K562 (cell line): ENCODE data around the gene ZRANB3. TPM values are rescaled to one million over a fixed set of nuclear protein-coding genes. Genes with fewer than 3 reads are reported as not detected.
A peak's percentile ranks its signal among the peaks of the same experiment; 100 is the strongest.

ENCODE experiments used
- CEBPB ChIP-seq: fragments of 450-650 bp; IDR thresholded peaks from 2 replicates; pipeline ENCODE4 v1.6.1; 2016; ENCODE audit warnings: missing genetic modification characterization, missing compliant biosample characterization
- ETV6 ChIP-seq, 3 experiments: fragments of 150-350 bp in 1 of 3; sonication (generic) in 1 of 3; formaldehyde crosslinking in 1 of 3; IDR thresholded peaks; 2 replicates each; pipeline versions ENCODE4 v1.6.1 to v1.8.0; 2014 to 2022; ENCODE audit warnings: borderline replicate concordance in 2 of 3, low read depth in 2 of 3, antibody characterized with exemption in 1 of 3, low read length in 1 of 3, mild to moderate bottlenecking in 1 of 3, missing genetic modification reagents in 1 of 3
- FOXJ2 ChIP-seq: fragments of 200-800 bp; sonication (Bioruptor generic); IDR thresholded peaks from 2 replicates; pipeline ENCODE4 v1.6.1; 2016; ENCODE audit warnings: missing genetic modification characterization, missing compliant biosample characterization
- LARP7 ChIP-seq: fragments of 450-650 bp; IDR thresholded peaks from 2 replicates; pipeline ENCODE4 v1.6.1; 2016
- POLR2AphosphoS5 ChIP-seq: IDR thresholded peaks from 2 replicates; pipeline ENCODE4 v1.6.1; 2011; ENCODE audit warnings: mild to moderate bottlenecking, low read depth, low read length, moderate library complexity; ENCODE audit not compliant: control insufficient read depth, insufficient read depth
- TAF7 ChIP-seq: fragments of 450-650 bp; IDR thresholded peaks from 2 replicates; pipeline ENCODE4 v1.6.1; 2016; ENCODE audit warnings: missing genetic modification characterization, missing compliant biosample characterization
- TAL1 ChIP-seq: fragments of 450-650 bp; IDR thresholded peaks from 2 replicates; pipeline ENCODE4 v1.6.1; 2016; ENCODE audit warnings: mild to moderate bottlenecking
- polyA plus RNA-seq, 8 experiments: library from polyadenylated mRNA; depleted of rRNA in 4 of 8; stranded (reverse) in 5 of 8; unstranded in 3 of 8; fragments of >200 nt; fragmentation: Nextera tagmentation in 2 of 8; fragmentation: Illumina TruSeq in 1 of 8; extraction: Ambion mirVana in 2 of 8; extraction: Trizol in 1 of 8; gene quantifications; 2 replicates each; pipeline versions ENCODE4 v1.2.1 to v1.2.3, GENCODE V29; 2011 to 2014; ENCODE audit warnings: inconsistent platforms in 1 of 8, missing spikeins in 1 of 8
- total RNA-seq, 7 experiments: library from RNA; depleted of rRNA in 6 of 7; stranded (reverse); fragments of >200 nt in 6 of 7; fragmentation: Illumina TruSeq in 2 of 7; extraction: Trizol in 2 of 7; gene quantifications; 2 replicates each; pipeline versions ENCODE4 v1.2.1 to v1.2.3, GENCODE V29; 2011 to 2021; ENCODE audit warnings: low replicate concordance in 1 of 7
- TF ChIP-seq, protein P1 (sequence below): fragments of 450-650 bp; IDR thresholded peaks from 2 replicates; pipeline ENCODE4 v1.6.1; 2016; ENCODE audit warnings: borderline replicate concordance
- TF ChIP-seq, protein P2 (sequence below): sonication (generic); formaldehyde crosslinking; IDR thresholded peaks from 2 replicates; pipeline ENCODE4 v1.8.1; 2023; ENCODE audit warnings: missing genetic modification reagents, mild to moderate bottlenecking, borderline replicate concordance
- TF ChIP-seq, protein P3 (sequence below): fragments of 250-450 bp; sonication (Bioruptor Pico); IDR thresholded peaks from 2 replicates; pipeline ENCODE4 v1.9.0; 2021; ENCODE audit warnings: mild to moderate bottlenecking
- TF ChIP-seq, protein P4 (sequence below): conservative IDR thresholded peaks from 2 replicates; pipeline ENCODE4 v1.6.1; 2011; ENCODE audit warnings: low read depth, mild to moderate bottlenecking, low read length; ENCODE audit not compliant: control insufficient read depth
- TF ChIP-seq, protein P5 (sequence below), 3 experiments: fragments of 200-800 bp in 1 of 3; fragments of 250-450 bp in 1 of 3; fragments of 450-650 bp in 1 of 3; sonication (Bioruptor Pico) in 1 of 3; sonication (Bioruptor generic) in 1 of 3; formaldehyde crosslinking in 1 of 3; IDR thresholded peaks; 2 replicates each; pipeline versions ENCODE4 v1.6.1 to v1.8.0; 2016 to 2022; ENCODE audit warnings: mild to moderate bottlenecking in 2 of 3, missing genetic modification characterization in 2 of 3, missing compliant biosample characterization in 1 of 3, moderate library complexity in 1 of 3

Gene ZRANB3
- total and polyA plus RNA-seq, 9 of the 15 experiments (the other 6 are each of a cell fraction or from before 2014, with no cell fraction given), result 8.6 to 21.3 (median 14.7) TPM

DNA sequence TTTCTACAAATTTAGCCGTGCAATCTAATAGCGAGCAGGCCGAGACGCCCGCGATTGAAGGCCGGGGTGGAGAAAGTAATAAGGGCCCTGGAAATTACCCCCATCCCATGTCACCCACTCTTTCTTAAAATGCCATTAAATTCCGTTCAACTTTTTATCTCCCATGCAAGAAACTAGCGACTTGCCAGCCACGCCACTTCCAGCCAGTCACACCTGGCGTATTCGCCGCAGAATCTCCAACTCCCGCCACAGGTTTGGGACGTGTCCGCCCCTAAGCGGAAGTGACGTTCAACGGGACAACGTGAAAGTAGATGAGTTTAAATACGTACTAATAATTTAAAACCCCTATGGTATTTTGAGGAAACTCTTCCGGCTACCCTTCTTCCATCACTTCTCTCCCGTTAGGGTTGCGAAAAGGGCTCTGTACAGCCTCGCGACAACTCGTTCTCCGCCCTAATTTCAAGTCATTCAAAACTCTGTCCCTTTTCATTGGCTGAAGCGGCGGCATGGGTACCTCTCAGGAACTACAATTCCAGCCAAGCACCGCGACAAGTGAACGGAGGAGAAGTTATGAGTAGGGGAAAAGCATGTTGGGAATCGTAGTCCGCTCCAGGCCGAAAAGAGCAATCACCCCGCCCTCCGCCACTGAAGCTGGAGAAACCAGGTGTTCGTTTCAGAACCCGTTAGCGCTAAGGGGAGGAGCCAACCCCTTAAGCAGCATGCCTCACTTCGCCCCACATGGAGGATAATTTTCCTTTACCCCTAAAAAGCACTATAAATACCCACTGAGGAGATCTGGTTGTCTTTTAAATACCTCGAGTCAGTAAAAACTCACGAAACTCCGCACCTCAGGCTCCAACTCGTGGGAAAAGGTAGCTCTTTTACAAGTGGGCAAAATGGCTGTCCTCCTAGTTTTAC is at the start of gene ZRANB3 (continued):
- TF ChIP-seq, protein P1, sequence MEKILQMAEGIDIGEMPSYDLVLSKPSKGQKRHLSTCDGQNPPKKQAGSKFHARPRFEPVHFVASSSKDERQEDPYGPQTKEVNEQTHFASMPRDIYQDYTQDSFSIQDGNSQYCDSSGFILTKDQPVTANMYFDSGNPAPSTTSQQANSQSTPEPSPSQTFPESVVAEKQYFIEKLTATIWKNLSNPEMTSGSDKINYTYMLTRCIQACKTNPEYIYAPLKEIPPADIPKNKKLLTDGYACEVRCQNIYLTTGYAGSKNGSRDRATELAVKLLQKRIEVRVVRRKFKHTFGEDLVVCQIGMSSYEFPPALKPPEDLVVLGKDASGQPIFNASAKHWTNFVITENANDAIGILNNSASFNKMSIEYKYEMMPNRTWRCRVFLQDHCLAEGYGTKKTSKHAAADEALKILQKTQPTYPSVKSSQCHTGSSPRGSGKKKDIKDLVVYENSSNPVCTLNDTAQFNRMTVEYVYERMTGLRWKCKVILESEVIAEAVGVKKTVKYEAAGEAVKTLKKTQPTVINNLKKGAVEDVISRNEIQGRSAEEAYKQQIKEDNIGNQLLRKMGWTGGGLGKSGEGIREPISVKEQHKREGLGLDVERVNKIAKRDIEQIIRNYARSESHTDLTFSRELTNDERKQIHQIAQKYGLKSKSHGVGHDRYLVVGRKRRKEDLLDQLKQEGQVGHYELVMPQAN, result 0 out of 2 replicates have a peak, but pooled peaks have one; percentile 20
- TF ChIP-seq ETV6 (IDR thresholded peaks at IDR 0.05; ENCODE audit: borderline replicate concordance in 1 of 2, low read depth in 2 of 2, low read length in 1 of 2) (no peak), ETV6 (CRISPR knock-in tag; IDR thresholded peaks at IDR 0.05; ENCODE audit: borderline replicate concordance) (no peak), POLR2AphosphoS5 (peak; percentile 71), LARP7 (no peak), TAF7 (tag) (peak; percentile 56; the same call in 1 of the 2 replicates), FOXJ2 (tag) (peak; percentile 69; the same call in 1 of the 2 replicates), CEBPB (tag) (peak; percentile 77; the same call in 1 of the 2 replicates), TAL1 (no peak)
- TF ChIP-seq, protein P2, sequence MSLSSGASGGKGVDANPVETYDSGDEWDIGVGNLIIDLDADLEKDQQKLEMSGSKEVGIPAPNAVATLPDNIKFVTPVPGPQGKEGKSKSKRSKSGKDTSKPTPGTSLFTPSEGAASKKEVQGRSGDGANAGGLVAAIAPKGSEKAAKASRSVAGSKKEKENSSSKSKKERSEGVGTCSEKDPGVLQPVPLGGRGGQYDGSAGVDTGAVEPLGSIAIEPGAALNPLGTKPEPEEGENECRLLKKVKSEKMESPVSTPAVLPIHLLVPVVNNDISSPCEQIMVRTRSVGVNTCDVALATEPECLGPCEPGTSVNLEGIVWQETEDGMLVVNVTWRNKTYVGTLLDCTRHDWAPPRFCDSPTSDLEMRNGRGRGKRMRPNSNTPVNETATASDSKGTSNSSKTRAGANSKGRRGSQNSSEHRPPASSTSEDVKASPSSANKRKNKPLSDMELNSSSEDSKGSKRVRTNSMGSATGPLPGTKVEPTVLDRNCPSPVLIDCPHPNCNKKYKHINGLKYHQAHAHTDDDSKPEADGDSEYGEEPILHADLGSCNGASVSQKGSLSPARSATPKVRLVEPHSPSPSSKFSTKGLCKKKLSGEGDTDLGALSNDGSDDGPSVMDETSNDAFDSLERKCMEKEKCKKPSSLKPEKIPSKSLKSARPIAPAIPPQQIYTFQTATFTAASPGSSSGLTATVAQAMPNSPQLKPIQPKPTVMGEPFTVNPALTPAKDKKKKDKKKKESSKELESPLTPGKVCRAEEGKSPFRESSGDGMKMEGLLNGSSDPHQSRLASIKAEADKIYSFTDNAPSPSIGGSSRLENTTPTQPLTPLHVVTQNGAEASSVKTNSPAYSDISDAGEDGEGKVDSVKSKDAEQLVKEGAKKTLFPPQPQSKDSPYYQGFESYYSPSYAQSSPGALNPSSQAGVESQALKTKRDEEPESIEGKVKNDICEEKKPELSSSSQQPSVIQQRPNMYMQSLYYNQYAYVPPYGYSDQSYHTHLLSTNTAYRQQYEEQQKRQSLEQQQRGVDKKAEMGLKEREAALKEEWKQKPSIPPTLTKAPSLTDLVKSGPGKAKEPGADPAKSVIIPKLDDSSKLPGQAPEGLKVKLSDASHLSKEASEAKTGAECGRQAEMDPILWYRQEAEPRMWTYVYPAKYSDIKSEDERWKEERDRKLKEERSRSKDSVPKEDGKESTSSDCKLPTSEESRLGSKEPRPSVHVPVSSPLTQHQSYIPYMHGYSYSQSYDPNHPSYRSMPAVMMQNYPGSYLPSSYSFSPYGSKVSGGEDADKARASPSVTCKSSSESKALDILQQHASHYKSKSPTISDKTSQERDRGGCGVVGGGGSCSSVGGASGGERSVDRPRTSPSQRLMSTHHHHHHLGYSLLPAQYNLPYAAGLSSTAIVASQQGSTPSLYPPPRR (CRISPR knock-in tag), result no peak
- TF ChIP-seq, protein P3, sequence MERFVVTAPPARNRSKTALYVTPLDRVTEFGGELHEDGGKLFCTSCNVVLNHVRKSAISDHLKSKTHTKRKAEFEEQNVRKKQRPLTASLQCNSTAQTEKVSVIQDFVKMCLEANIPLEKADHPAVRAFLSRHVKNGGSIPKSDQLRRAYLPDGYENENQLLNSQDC (CRISPR knock-in tag), result no peak
- TF ChIP-seq, protein P4, sequence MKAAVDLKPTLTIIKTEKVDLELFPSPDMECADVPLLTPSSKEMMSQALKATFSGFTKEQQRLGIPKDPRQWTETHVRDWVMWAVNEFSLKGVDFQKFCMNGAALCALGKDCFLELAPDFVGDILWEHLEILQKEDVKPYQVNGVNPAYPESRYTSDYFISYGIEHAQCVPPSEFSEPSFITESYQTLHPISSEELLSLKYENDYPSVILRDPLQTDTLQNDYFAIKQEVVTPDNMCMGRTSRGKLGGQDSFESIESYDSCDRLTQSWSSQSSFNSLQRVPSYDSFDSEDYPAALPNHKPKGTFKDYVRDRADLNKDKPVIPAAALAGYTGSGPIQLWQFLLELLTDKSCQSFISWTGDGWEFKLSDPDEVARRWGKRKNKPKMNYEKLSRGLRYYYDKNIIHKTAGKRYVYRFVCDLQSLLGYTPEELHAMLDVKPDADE, result peak; percentile 78; the same call in 1 of the 2 replicates
- TF ChIP-seq, protein P5, sequence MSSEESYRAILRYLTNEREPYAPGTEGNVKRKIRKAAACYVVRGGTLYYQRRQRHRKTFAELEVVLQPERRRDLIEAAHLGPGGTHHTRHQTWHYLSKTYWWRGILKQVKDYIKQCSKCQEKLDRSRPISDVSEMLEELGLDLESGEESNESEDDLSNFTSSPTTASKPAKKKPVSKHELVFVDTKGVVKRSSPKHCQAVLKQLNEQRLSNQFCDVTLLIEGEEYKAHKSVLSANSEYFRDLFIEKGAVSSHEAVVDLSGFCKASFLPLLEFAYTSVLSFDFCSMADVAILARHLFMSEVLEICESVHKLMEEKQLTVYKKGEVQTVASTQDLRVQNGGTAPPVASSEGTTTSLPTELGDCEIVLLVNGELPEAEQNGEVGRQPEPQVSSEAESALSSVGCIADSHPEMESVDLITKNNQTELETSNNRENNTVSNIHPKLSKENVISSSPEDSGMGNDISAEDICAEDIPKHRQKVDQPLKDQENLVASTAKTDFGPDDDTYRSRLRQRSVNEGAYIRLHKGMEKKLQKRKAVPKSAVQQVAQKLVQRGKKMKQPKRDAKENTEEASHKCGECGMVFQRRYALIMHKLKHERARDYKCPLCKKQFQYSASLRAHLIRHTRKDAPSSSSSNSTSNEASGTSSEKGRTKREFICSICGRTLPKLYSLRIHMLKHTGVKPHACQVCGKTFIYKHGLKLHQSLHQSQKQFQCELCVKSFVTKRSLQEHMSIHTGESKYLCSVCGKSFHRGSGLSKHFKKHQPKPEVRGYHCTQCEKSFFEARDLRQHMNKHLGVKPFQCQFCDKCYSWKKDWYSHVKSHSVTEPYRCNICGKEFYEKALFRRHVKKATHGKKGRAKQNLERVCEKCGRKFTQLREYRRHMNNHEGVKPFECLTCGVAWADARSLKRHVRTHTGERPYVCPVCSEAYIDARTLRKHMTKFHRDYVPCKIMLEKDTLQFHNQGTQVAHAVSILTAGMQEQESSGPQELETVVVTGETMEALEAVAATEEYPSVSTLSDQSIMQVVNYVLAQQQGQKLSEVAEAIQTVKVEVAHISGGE (CRISPR knock-in tag; IDR thresholded peaks at IDR 0.05), result peak in 1 of 3 experiments; percentile 20; a peak in 2 of 6 replicates
